Kidney (tissue), 14 donors: ENCODE measurements around the gene MARCHF9. TPM values are rescaled to one million over a fixed set of nuclear protein-coding genes. Genes with fewer than 3 reads are reported as not detected.

Experiments
- DNase-seq, 5 donors: peaks; one replicate each; pipeline ENCODE4 v3.0.0-alpha.2; 2013 to 2020
- FAIRE-seq: peaks from 2 replicates; lab custom pipeline; 2012; peaks lifted over from hg19 to GRCh38; lab: Jason Lieb, UNC
- H3K27ac ChIP-seq, 2 donors: one replicate each; pipeline ENCODE4 v1.7.0; 2013; ENCODE audit warnings: low read depth in 2 of 2, low read length in 2 of 2, inconsistent platforms in 1 of 2
- H3K27me3 ChIP-seq: one replicate; pipeline ENCODE4 v1.7.1; 2013; ENCODE audit warnings: low read length, inconsistent platforms; ENCODE audit not compliant: control insufficient read depth, insufficient read depth
- H3K36me3 ChIP-seq, 3 donors: one replicate each; pipeline versions ENCODE4 v1.7.0 to v1.7.1; 2013; ENCODE audit warnings: low read length in 3 of 3, control low read depth in 1 of 3, inconsistent platforms in 1 of 3; ENCODE audit not compliant: insufficient read depth in 3 of 3, control insufficient read depth in 2 of 3
- H3K4me1 ChIP-seq, 3 donors: one replicate each; pipeline versions ENCODE4 v1.7.0 to v1.7.1; 2013; ENCODE audit warnings: low read length in 3 of 3, inconsistent platforms in 1 of 3, low read depth in 1 of 3; ENCODE audit not compliant: control insufficient read depth in 2 of 3, insufficient read depth in 2 of 3
- H3K4me3 ChIP-seq, 3 donors: one replicate each; pipeline versions ENCODE4 v1.7.0 to v1.8.1; 2013; ENCODE audit warnings: low read length in 3 of 3, control low read depth in 1 of 3, inconsistent platforms in 1 of 3
- H3K9ac ChIP-seq, 3 donors: one replicate each; pipeline versions ENCODE4 v1.7.0 to v1.7.1; 2013; ENCODE audit warnings: low read length in 3 of 3, control low read depth in 1 of 3, inconsistent platforms in 1 of 3
- H3K9me3 ChIP-seq, 3 donors: one replicate each; pipeline versions ENCODE4 v1.7.0 to v1.7.1; 2013; ENCODE audit warnings: low read length in 3 of 3, control low read depth in 1 of 3, inconsistent platforms in 1 of 3; ENCODE audit not compliant: control insufficient read depth in 2 of 3, insufficient read depth in 1 of 3
- CTCF ChIP-seq: IDR thresholded peaks from 3 replicates; pipeline ENCODE4 v1.5.1; 2012; ENCODE audit warnings: mild to moderate bottlenecking, moderate library complexity, borderline replicate concordance; ENCODE audit not compliant: insufficient read depth; ENCODE audit errors: extremely low read depth
- intact Hi-C: fragments of 100-400 bp; cut with DNase I; formaldehyde crosslinking; loops from one replicate; pipeline ENCODE4 v1.11.1; 2022
- polyA plus RNA-seq: library from polyadenylated mRNA; stranded (reverse); fragments of 350-450 nt; fragmentation: Illumina TruSeq; extraction: RNeasy Lipid Tissue Mini Kit (QIAGEN cat#74804); gene quantifications from one replicate; pipeline ENCODE4 v1.2.3, GENCODE V29; 2014; ENCODE audit warnings: low read depth, low replicate concordance; ENCODE audit not compliant: insufficient read depth
- total RNA-seq: library from RNA; stranded (reverse); fragmentation: NEBNext Ultra II Directional; extraction: Animal tissue kit (Norgen Biotek cat#: 25700); gene quantifications from one replicate; pipeline ENCODE4 v1.2.1, GENCODE V29; 2021
- donor health status: control.
- donor health status: control.
- donor health status: control.
- donor health status: control.
- donor health status: control.
- donor health status: DM: yes; HTN: yes; CAD: no.
- donor health status: Normal renal cell carcinoma (clear cell type).

MARCHF9 gene
- total and polyA plus RNA-seq, 2 donors from 2014 or later, result 22.9 to 38.4 TPM

- peak overlapping the region; percentile 16 to 27 for H3K27ac ChIP-seq
- TF ChIP-seq CTCF, result no peak
- H3K9ac ChIP-seq, result peak overlapping the region in 2 of 3 donors; percentile 34 to 42
- H3K36me3 ChIP-seq, result peaks cover 0 to 5% (median 0%) of the 10 kb centered on the region in 3 donors
- peaks cover 0 to 27% (median 17%) of the 10 kb centered on the region in 3 donors for H3K4me1 ChIP-seq
- H3K9me3 ChIP-seq, result no peaks in the 10 kb centered on the region
- FAIRE-seq, result no peak
- intact Hi-C loops, result no loop called here
- H3K27me3 ChIP-seq, result peaks cover 30% of the 10 kb centered on the region
- peak overlapping the region; percentile 3 to 59 (median 55) for H3K4me3 ChIP-seq
- peak in 2 of 5 donors; percentile 17 to 54 for DNase-seq
These were observed 11.0 kb downstream of the MARCHF9 start for GRCh38 chr12:57765698-57766463.

GRCh38 chr12:57766464-57767304 lies 11.8 kb downstream of the MARCHF9 start, which contains the start of gene CYP27B1:
CYP27B1 (minus strand) TSS chr12:57767078; CDS start chr12:57767041, 37 bp downstream.
- FAIRE-seq, result no peak
- Histone ChIP-seq H3K4me3 (peak within 1 kb of the TSS; percentile 3 to 59 (median 55)), H3K4me1 (peaks cover 0 to 30% (median 17%) of the 10 kb centered on the region in 3 donors), H3K27ac (peak within 1 kb of the TSS in 1 of 2 donors; percentile 27), H3K36me3 (peaks cover 0 to 5% (median 0%) of the 10 kb centered on the region in 3 donors), H3K27me3 (peaks cover 30% of the 10 kb centered on the region), H3K9me3 (no peaks in the 10 kb centered on the region), H3K9ac (peak within 1 kb of the TSS in 2 of 3 donors; percentile 34 to 42)
- intact Hi-C loops, result no loop called here
- TF ChIP-seq CTCF, result no peak
- DNase-seq, result peak in 3 of 5 donors; percentile 20 to 43 (median 24)

GRCh38 chr12:57767305-57767698 lies 12.4 kb downstream of the MARCHF9 start:
- Histone ChIP-seq H3K9me3 (no peaks in the 10 kb centered on the region), H3K4me3 (peak overlapping the region in 1 of 3 donors; percentile 20), H3K27ac (no peak overlapping the region), H3K4me1 (peaks cover 0 to 30% (median 17%) of the 10 kb centered on the region in 3 donors), H3K36me3 (peaks cover 0 to 5% (median 0%) of the 10 kb centered on the region in 3 donors), H3K27me3 (peaks cover 30% of the 10 kb centered on the region), H3K9ac (no peak overlapping the region)
- FAIRE-seq, result no peak
- no peak for DNase-seq
- TF ChIP-seq CTCF, result no peak
- intact Hi-C loops, result no loop called here
